ENCODE measurements around the gene RPL41. TPM values are rescaled to one million over a fixed set of nuclear protein-coding genes. Genes with fewer than 3 reads are reported as not detected.

Gene RPL41
- total RNA-seq, 1 donor from 2014 or later: 2,837 TPM

GRCh38 chr12:56160193-56160763 is 43.8 kb downstream of the RPL41 start:
- Histone ChIP-seq H3K36me3 (peaks cover 60% of the 10 kb centered on the region), H3K9me3 (no peaks in the 10 kb centered on the region), H3K4me3 (peak overlapping the region; percentile 88), H3K4me1 (peaks cover 50% of the 10 kb centered on the region), H3K27ac (peak overlapping the region; percentile 96), H3K27me3 (ENCODE audit: low read depth) (no peaks in the 10 kb centered on the region)
- no peak for ATAC-seq
- no peak for TF ChIP-seq CTCF (IDR thresholded peaks at IDR 0.05)
- no peak for DNase-seq
- intact Hi-C loops (cut with DNase I): no loop called here

- H3K9me3 ChIP-seq: no peaks in the 10 kb centered on the region
- H3K4me3 ChIP-seq: peak overlapping the region; percentile 88
- intact Hi-C loops (cut with DNase I): no loop called here
- H3K27ac ChIP-seq: peak overlapping the region; percentile 96
- no peak for TF ChIP-seq CTCF (IDR thresholded peaks at IDR 0.05)
- no peaks in the 10 kb centered on the region for H3K27me3 ChIP-seq (ENCODE audit: low read depth)
- ATAC-seq: no peak
- peaks cover 50% of the 10 kb centered on the region for H3K4me1 ChIP-seq
- DNase-seq: no peak
- H3K36me3 ChIP-seq: peaks cover 68% of the 10 kb centered on the region
These were observed 44.7 kb downstream of the RPL41 start for GRCh38 chr12:56160894-56161689.

GRCh38 chr12:56161690-56162351 is 45.4 kb downstream of the RPL41 start:
- TF ChIP-seq CTCF (IDR thresholded peaks at IDR 0.05): no peak
- H3K27ac ChIP-seq: peak overlapping the region; percentile 96
- H3K4me1 ChIP-seq: peaks cover 46% of the 10 kb centered on the region
- intact Hi-C loops (cut with DNase I): no loop called here
- ATAC-seq: no peak
- H3K9me3 ChIP-seq: no peaks in the 10 kb centered on the region
- DNase-seq: no peak
- H3K27me3 ChIP-seq (ENCODE audit: low read depth): no peaks in the 10 kb centered on the region
- peaks cover 75% of the 10 kb centered on the region for H3K36me3 ChIP-seq
- peak overlapping the region; percentile 1 for H3K4me3 ChIP-seq

GRCh38 chr12:56162468-56163290 is 46.2 kb downstream of the RPL41 start:
- peaks cover 39% of the 10 kb centered on the region for H3K4me1 ChIP-seq
- H3K4me3 ChIP-seq: no peak overlapping the region

More at GRCh38 chr12:56162468-56163290, 46.2 kb downstream of the RPL41 start:
- Histone ChIP-seq H3K9me3 (no peaks in the 10 kb centered on the region), H3K27me3 (ENCODE audit: low read depth) (no peaks in the 10 kb centered on the region), H3K27ac (peak overlapping the region; percentile 96), H3K36me3 (peaks cover 84% of the 10 kb centered on the region)
- ATAC-seq: no peak
- no peak for DNase-seq
- no peak for TF ChIP-seq CTCF (IDR thresholded peaks at IDR 0.05)
- intact Hi-C loops (cut with DNase I): no loop called here
